Upper lobe of right lung (tissue), 1 donor: ENCODE data around the gene ANKRD17. TPM values are rescaled to one million over a fixed set of nuclear protein-coding genes. Genes with fewer than 3 reads are reported as not detected.

ENCODE experiments used
- ATAC-seq: fragments of 200-7000 bp; cut with Tn5 transposase; one replicate; pipeline ENCODE4 v1.9.1; 2020; ENCODE audit warnings: mild to moderate bottlenecking, moderate library complexity
- DNase-seq: peaks from one replicate; pipeline ENCODE4 v3.0.0-alpha.2; 2020
- H3K27ac ChIP-seq: fragments of 200-600 bp; one replicate; pipeline ENCODE4 v1.8.0; 2022
- H3K27me3 ChIP-seq: fragments of 200-600 bp; one replicate; pipeline ENCODE4 v1.8.0; 2022; ENCODE audit warnings: mild to moderate bottlenecking
- H3K36me3 ChIP-seq: fragments of 200-600 bp; one replicate; pipeline ENCODE4 v1.8.0; 2022
- H3K4me1 ChIP-seq: fragments of 200-600 bp; one replicate; pipeline ENCODE4 v1.8.0; 2022
- H3K4me3 ChIP-seq: fragments of 200-600 bp; one replicate; pipeline ENCODE4 v1.8.0; 2022; ENCODE audit warnings: mild to moderate bottlenecking
- H3K9me3 ChIP-seq: fragments of 200-600 bp; one replicate; pipeline ENCODE4 v1.8.0; 2022
- CTCF ChIP-seq: fragments of 200-600 bp; IDR thresholded peaks from one replicate; pipeline ENCODE4 v1.8.0; 2022; ENCODE audit warnings: antibody characterized with exemption
- intact Hi-C: fragments of 100-400 bp; cut with DNase I; formaldehyde crosslinking; loops from one replicate; pipeline ENCODE4 v1.11.0; 2022
- total RNA-seq: library from RNA; stranded (reverse); fragmentation: NEBNext Ultra II Directional; extraction: Animal tissue kit (Norgen Biotek cat#: 25700); gene quantifications from one replicate; pipeline ENCODE4 v1.2.1, GENCODE V29; 2021
- donor health status: DM: no; HTN: yes; CAD: no; lungs with severe emphysema.

The ANKRD17 gene
- total RNA-seq, 1 donor from 2014 or later, result 61.5 TPM

DNA sequence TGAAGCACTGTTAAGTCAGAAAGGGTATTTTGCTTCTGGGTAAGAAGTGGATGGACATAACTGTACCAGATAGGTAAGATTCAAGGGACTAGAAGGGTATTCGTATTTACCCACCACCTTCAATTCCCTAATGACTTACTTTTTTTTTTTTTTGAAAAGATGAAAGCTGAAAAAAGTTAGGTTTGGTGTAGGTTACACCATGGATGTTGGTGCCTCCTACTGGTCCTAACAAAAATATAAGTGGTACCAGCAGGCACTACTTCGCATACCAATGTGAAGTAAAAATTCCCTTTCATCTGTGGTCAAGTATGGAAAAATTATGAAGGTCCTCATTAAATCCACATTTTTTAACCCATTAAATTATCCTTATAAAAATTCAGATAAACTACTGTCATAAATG is 7.2 kb downstream of the ANKRD17 start:
- Histone ChIP-seq H3K9me3 (no peaks in the 10 kb centered on the region), H3K4me1 (peaks cover 28% of the 10 kb centered on the region), H3K36me3 (no peaks in the 10 kb centered on the region), H3K27ac (no peak overlapping the region), H3K27me3 (no peaks in the 10 kb centered on the region), H3K4me3 (no peak overlapping the region)
- no peak for DNase-seq
- intact Hi-C loops, result loop anchor here (10.0 kb wide), 1 partner anchor 117 kb away; no protein-coding TSS in a partner anchor
- TF ChIP-seq CTCF, result no peak
- no peak for ATAC-seq

DNA sequence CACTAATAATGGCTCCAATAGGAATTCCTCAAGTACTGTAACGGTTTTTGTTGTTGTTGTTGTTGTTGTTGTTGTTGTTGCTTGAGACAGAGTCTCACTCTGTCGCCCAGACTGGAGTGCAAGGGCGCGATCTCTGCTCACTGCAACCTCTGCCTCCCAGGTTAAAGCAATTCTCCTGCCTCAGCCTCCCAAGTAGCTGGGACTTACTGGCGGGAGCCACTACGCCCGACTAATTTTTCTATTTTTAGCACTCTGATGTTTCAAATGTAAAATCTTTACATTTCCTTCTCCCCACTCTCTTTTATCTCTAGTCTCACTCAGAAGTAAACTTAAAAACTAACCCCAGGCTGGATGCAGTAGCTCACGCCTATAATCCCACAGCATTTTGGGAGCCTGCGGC is 8.0 kb downstream of the ANKRD17 start:
- H3K4me1 ChIP-seq, result peaks cover 22% of the 10 kb centered on the region
- DNase-seq, result no peak
- no peak for ATAC-seq
- no peaks in the 10 kb centered on the region for H3K9me3 ChIP-seq
- no peak overlapping the region for H3K27ac ChIP-seq
- H3K4me3 ChIP-seq, result no peak overlapping the region
- H3K36me3 ChIP-seq, result no peaks in the 10 kb centered on the region
- TF ChIP-seq CTCF, result no peak
- H3K27me3 ChIP-seq, result no peaks in the 10 kb centered on the region
- intact Hi-C loops, result loop anchor here (10.0 kb wide), 1 partner anchor 116 kb away; no protein-coding TSS in a partner anchor

DNA sequence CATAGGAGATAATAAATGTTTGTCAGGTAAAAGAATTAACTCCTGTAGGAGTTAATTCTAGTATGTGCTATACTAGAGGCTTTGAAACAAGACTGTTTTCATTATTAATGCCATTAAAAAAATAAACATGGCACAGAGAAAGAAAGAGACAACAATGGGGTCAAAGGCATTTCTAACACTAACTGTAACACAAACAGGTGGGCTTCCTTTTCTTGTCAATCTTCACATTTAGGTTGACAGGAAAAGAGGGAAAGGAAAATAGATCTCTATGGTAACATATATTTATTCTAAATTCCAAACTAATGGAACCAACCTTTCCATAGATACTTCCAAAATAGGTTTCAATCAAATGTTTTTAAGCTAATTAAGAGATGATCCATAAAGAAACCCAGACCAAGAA is 9.8 kb downstream of the ANKRD17 start:
- no peak for TF ChIP-seq CTCF

GRCh38 chr4:73248416-73248815 is 10.2 kb downstream of the ANKRD17 start:
- H3K9me3 ChIP-seq, result no peaks in the 10 kb centered on the region
- H3K4me1 ChIP-seq, result peaks cover 8% of the 10 kb centered on the region
- no peak overlapping the region for H3K4me3 ChIP-seq
- no peaks in the 10 kb centered on the region for H3K36me3 ChIP-seq
- ATAC-seq (no peak), DNase-seq (no peak)
- intact Hi-C loops, result no loop called here
- no peak for TF ChIP-seq CTCF
- H3K27me3 ChIP-seq, result no peaks in the 10 kb centered on the region
- H3K27ac ChIP-seq, result no peak overlapping the region

More for the DNA sequence above, 9.8 kb downstream of the ANKRD17 start:
- intact Hi-C loops, result no loop called here
- no peak overlapping the region for H3K27ac ChIP-seq
- H3K4me3 ChIP-seq, result no peak overlapping the region
- no peaks in the 10 kb centered on the region for H3K9me3 ChIP-seq
- no peaks in the 10 kb centered on the region for H3K36me3 ChIP-seq
- ATAC-seq (no peak), DNase-seq (no peak)
- H3K27me3 ChIP-seq, result no peaks in the 10 kb centered on the region
- peaks cover 12% of the 10 kb centered on the region for H3K4me1 ChIP-seq

DNA sequence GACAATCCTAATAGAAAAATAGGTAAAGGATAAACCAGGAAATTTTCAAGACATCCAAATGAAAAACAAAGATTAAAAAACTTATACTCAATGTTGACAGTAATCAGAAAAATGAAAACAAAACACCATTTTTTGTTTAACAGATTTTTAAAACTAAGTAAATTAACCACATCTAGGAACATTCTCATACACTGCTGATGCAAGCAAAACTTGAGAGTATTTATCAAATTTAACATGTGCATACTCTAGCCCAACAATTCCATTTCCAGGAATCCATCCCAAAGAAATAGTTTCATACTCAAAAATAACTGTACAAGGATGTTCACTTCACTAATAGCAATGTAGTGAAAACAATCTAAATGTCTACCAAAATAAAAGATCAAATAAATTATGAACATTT is 11.5 kb downstream of the ANKRD17 start:
- Histone ChIP-seq H3K4me3 (no peak overlapping the region), H3K27ac (no peak overlapping the region), H3K27me3 (no peaks in the 10 kb centered on the region), H3K36me3 (no peaks in the 10 kb centered on the region), H3K4me1 (peaks cover 8% of the 10 kb centered on the region), H3K9me3 (no peaks in the 10 kb centered on the region)
- TF ChIP-seq CTCF, result no peak
- DNase-seq, result no peak
- ATAC-seq, result no peak
- intact Hi-C loops, result no loop called here

GRCh38 chr4:73245955-73246354 is 12.6 kb downstream of the ANKRD17 start:
- intact Hi-C loops, result no loop called here
- H3K9me3 ChIP-seq, result no peaks in the 10 kb centered on the region
- H3K4me1 ChIP-seq, result peaks cover 8% of the 10 kb centered on the region
- H3K27me3 ChIP-seq, result no peaks in the 10 kb centered on the region
- no peak overlapping the region for H3K27ac ChIP-seq
- H3K4me3 ChIP-seq, result no peak overlapping the region
- ATAC-seq, result peak; percentile 39
- DNase-seq, result no peak
- no peaks in the 10 kb centered on the region for H3K36me3 ChIP-seq
- no peak for TF ChIP-seq CTCF
